GM12892 (cell line): Measurements from ENCODE around the gene FER.

Experiments used
- POLR2AphosphoS5 ChIP-seq: IDR thresholded peaks from 2 replicates; pipeline ENCODE4 v1.6.1; 2011; ENCODE audit warnings: low read depth, low read length, control low read depth
- TAF1 ChIP-seq: IDR thresholded peaks from 2 replicates; pipeline ENCODE4 v1.6.1; 2011; ENCODE audit warnings: low read depth, mild to moderate bottlenecking, control low read depth, low read length, borderline replicate concordance

DNA sequence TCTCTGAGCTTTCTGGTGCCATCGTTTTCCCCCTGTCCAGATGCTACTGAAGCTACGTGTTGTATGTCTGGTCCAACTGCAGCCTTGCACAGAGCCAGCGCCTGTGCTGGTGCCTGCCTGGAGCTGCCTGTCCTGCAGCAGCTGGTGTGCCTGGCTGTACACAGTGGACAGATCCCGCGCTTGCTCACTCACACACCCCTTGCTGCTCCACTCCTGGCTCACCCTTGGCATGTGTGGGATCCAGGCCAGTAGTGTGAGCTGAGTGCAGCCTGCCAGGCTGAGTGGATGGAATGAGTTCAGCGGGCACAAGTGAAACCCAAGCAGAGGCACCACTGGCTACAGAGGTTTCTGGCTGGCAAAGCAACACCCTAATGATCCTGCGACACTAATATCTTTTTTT lies 40.4 kb downstream of the FER start:
- no peak for TF ChIP-seq TAF1
- no peak for TF ChIP-seq POLR2AphosphoS5
